ENCODE results near the gene RASGRF1.

- TF ChIP-seq CTCF (conservative IDR thresholded peaks at IDR 0.05; ENCODE audit: low read length), result no peak
- no peak for TF ChIP-seq EZH2phosphoT487 (IDR thresholded peaks at IDR 0.05; ENCODE audit: borderline replicate concordance)
These were observed 75.2 kb downstream of the RASGRF1 start for GRCh38 chr15:79015416-79015815.
